ENCODE results near the gene MIF4GD. TPM values are rescaled to one million over a fixed set of nuclear protein-coding genes. Genes with fewer than 3 reads are reported as not detected.

Gene MIF4GD
- total RNA-seq, 1 donor from 2014 or later: 32.4 TPM

DNA sequence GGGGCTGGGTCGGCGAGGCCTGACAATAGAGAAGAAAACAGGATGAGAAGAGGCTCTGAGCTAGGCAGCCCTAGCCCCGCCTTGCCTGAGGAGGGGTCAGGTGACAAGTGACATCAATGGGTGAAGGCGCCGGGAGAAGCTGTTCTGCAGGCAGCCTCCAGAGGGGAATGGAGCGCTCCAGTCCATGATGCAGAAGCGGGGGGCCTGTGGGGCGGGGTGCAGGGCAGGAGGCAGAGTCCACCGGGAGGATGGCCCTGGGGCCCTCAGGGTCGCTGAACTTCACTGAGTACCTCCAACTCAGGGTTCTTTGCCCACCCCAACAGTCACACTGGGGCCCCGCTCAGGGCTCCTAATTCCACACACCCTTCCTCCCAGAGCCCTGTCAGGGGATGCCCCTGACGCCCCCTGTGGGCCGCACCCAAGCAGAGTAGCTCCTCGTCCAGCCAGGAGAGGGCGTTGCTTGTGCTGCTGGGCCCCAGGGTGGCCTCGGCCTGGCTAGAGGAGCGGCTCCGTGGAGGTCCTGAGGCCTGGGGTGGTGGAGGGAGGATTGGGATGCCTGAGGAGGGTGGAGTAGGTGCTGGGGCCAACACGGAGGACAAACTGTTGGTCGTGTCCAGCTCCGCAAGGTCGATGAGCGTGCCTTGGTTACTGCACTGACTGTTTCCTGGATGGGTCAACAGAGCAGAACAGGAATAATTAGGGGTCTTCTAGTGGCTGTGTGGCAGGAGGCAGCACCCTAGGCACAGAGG, 30.5 kb downstream of the MIF4GD start:
- TF ChIP-seq, protein P1, sequence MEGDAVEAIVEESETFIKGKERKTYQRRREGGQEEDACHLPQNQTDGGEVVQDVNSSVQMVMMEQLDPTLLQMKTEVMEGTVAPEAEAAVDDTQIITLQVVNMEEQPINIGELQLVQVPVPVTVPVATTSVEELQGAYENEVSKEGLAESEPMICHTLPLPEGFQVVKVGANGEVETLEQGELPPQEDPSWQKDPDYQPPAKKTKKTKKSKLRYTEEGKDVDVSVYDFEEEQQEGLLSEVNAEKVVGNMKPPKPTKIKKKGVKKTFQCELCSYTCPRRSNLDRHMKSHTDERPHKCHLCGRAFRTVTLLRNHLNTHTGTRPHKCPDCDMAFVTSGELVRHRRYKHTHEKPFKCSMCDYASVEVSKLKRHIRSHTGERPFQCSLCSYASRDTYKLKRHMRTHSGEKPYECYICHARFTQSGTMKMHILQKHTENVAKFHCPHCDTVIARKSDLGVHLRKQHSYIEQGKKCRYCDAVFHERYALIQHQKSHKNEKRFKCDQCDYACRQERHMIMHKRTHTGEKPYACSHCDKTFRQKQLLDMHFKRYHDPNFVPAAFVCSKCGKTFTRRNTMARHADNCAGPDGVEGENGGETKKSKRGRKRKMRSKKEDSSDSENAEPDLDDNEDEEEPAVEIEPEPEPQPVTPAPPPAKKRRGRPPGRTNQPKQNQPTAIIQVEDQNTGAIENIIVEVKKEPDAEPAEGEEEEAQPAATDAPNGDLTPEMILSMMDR (IDR thresholded peaks at IDR 0.05): peak; percentile 4 to 43 (median 17)
- DNase-seq (ENCODE audit: low spot score in 2 of 2): no peak
- peaks cover 88 to 96% of the 10 kb centered on the region in 2 donors for H3K36me3 ChIP-seq
- no peak overlapping the region for H3K4me3 ChIP-seq
- no peaks in the 10 kb centered on the region for H3K4me1 ChIP-seq
- peak overlapping the region; percentile 39 to 56 for H3K27ac ChIP-seq
- no peaks in the 10 kb centered on the region for H3K27me3 ChIP-seq
- intact Hi-C loops (cut with DNase I): no loop called here
- no peaks in the 10 kb centered on the region for H3K9me3 ChIP-seq

DNA sequence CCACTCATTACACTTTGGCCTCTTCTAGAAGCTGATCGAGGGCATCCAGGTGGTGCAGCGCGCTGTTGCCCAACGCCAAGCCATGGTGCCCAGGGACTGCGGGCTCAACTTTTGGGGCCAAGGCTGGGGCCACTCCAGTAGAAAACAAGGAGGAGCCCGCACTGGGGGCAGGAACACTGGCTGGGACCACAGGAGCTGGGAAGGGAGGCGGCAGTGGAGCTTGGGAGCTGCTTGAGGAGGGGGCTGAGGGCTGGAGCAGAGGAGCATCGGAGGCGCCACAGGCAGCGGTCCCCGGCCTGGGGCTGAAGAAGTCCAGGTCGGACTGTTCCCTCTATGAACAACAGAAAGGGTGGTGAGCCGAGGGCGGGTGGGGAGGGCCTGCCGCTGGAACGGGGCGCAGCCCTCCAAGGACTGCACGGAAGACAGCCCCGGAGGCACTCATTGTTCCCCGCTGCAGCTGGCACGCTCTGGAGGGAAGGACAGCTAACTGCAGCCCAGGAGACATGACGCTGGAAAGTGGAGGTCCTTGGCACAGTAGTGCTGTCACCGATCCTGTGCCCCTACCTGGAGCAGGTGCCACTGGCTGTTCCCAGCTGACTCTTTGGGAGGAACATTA, 31.1 kb downstream of the MIF4GD start:
- intact Hi-C loops (cut with DNase I): no loop called here
- no peak for DNase-seq (ENCODE audit: low spot score in 2 of 2)
- TF ChIP-seq, protein P1 (IDR thresholded peaks at IDR 0.05): no peak
- H3K4me3 ChIP-seq: no peak overlapping the region
- no peaks in the 10 kb centered on the region for H3K9me3 ChIP-seq
- peaks cover 88 to 95% of the 10 kb centered on the region in 2 donors for H3K36me3 ChIP-seq
- H3K27ac ChIP-seq: no peak overlapping the region
- H3K4me1 ChIP-seq: no peaks in the 10 kb centered on the region
- H3K27me3 ChIP-seq: no peaks in the 10 kb centered on the region

DNA sequence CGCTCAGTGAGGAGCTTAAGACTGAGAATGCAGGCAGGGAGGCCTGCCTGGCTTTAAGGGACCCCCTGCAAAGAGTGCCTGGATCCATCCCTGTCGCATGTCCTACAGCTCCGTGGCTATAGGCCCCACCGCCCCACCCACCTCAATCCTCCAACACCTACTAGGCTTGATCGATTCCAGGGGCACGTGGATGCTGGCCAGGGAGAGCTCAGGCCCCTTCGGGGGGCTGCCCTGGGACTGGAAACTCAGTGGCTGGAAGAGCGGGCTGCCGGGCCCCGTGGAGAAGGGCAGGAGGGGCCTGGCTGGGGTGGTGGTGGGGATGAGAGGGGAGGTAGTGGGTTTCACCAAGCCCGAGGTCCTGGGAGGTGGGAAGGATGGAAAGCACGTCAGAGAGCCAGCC, 31.8 kb downstream of the MIF4GD start:
- no peaks in the 10 kb centered on the region for H3K9me3 ChIP-seq
- H3K27me3 ChIP-seq: no peaks in the 10 kb centered on the region
- TF ChIP-seq, protein P1 (IDR thresholded peaks at IDR 0.05): no peak
- H3K36me3 ChIP-seq: peaks cover 88 to 95% of the 10 kb centered on the region in 2 donors
- no peak overlapping the region for H3K27ac ChIP-seq
- no peak overlapping the region for H3K4me3 ChIP-seq
- no peaks in the 10 kb centered on the region for H3K4me1 ChIP-seq
- no peak for DNase-seq (ENCODE audit: low spot score in 2 of 2)
- intact Hi-C loops (cut with DNase I): no loop called here

DNA sequence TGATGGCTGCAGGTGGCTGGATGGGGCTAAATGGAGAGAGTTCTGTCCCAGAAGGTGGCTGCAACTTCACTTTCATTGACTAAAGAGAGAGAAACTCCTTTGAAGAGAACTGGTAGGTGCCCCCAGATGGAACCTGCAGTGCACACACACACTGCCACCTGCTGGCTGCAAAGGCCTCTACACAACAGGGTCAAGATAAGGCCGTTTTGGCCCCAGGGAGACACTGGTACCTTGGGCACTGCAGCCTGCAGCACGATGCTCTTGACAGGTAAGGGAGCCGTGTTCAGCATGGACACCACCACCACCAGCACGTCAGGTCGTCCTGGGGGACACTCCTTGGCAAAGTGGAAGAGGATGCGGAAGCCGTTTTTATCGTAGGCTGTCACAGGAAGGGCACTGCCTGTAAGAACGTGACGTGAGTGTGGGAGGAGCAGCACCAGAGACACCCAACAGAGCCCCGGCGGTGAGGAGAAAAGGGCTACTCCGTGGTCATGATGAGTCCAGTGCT, 32.3 kb downstream of the MIF4GD start:
- intact Hi-C loops (cut with DNase I): loop anchor here (1.0 kb wide), 1 partner anchor 124 kb away; no protein-coding TSS in a partner anchor
- H3K9me3 ChIP-seq: no peaks in the 10 kb centered on the region
- H3K27me3 ChIP-seq: no peaks in the 10 kb centered on the region
- H3K4me1 ChIP-seq: no peaks in the 10 kb centered on the region
- peaks cover 88 to 95% of the 10 kb centered on the region in 2 donors for H3K36me3 ChIP-seq
- TF ChIP-seq, protein P1 (IDR thresholded peaks at IDR 0.05): peak; percentile 58 to 79 (median 70)
- no peak for DNase-seq (ENCODE audit: low spot score in 2 of 2)
- H3K27ac ChIP-seq: no peak overlapping the region
- no peak overlapping the region for H3K4me3 ChIP-seq

DNA sequence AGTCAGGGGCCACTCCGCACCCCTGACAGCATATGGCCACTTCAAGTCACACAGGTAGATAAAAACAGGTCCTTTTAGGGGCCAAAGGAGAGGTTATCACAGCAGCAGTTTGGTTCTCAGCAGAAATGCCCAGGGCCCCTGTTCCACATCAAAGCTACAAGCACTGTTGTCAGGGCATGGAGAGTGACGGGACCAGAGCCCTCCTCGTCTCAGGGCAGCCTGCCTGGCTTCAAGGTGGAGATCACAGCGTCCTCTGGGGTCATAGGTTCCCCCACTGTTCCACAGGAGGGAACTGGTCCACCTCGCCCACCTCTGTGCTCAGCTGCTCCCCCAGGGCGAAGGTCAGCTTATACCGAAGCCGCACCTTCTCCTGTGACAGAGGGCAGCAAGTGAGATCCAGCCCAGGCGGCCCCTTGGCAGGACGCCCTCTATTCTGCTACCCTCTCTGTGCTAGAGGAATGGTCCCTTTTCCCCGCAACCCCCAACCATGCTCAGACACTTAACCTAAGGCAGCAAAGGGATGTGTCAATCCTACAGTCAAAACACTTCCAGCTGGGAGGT, 32.9 kb downstream of the MIF4GD start:
- H3K27ac ChIP-seq: no peak overlapping the region
- no peaks in the 10 kb centered on the region for H3K27me3 ChIP-seq
- DNase-seq (ENCODE audit: low spot score in 2 of 2): no peak
- TF ChIP-seq, protein P1 (IDR thresholded peaks at IDR 0.05): no peak
- H3K36me3 ChIP-seq: peaks cover 84 to 91% of the 10 kb centered on the region in 2 donors
- no peaks in the 10 kb centered on the region for H3K9me3 ChIP-seq
- intact Hi-C loops (cut with DNase I): loop anchor here (1.0 kb wide), 1 partner anchor 124 kb away; no protein-coding TSS in a partner anchor
- H3K4me1 ChIP-seq: no peaks in the 10 kb centered on the region
- H3K4me3 ChIP-seq: no peak overlapping the region
